Thyroid gland (tissue), 4 donors: ENCODE results near the gene EFNA5.

ENCODE experiments used
- POLR2A ChIP-seq, 2 donors: fragments of 450-650 bp; IDR thresholded peaks; one replicate each; pipeline ENCODE4 v1.6.1; 2017; ENCODE audit warnings: antibody characterized with exemption in 2 of 2, mild to moderate bottlenecking in 2 of 2, moderate library complexity in 1 of 2
- TF ChIP-seq, protein P1 (sequence below), 6 experiments: fragments of 200-600 bp in 3 of 6; fragments of 450-650 bp in 3 of 6; sonication (generic) in 3 of 6; IDR thresholded peaks; one replicate each; pipeline ENCODE4 v1.5.1; 2016 to 2019; ENCODE audit warnings: antibody characterized with exemption in 6 of 6, mild to moderate bottlenecking in 2 of 6, inconsistent platforms in 1 of 6, moderate library complexity in 1 of 6

DNA sequence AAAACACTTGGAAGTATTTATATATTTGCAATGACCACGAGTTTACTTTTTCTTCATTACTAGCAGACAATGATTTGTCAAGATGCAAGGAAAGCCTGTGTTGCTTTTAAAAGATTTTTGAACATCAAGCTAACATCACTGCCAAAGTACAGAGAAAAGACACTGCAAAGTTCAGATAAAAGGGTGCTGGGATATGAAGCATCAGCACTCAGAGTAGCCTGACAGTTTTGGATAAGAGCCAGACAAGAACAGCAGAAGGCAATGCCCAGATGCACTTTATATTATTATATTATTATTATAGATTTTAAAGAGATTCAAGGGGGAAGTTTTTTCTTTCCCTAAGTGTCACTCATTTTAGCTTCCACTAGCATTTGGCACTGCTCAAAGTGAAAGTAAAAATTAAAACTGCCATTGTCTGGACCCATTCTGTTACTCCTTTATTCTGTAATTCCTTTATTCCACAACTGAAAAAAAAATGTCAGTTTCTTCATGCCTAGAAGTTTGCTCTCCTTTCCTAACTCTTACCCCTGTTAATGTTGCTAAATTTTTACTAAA lies 240.6 kb downstream of the EFNA5 start:
- TF ChIP-seq, protein P1, sequence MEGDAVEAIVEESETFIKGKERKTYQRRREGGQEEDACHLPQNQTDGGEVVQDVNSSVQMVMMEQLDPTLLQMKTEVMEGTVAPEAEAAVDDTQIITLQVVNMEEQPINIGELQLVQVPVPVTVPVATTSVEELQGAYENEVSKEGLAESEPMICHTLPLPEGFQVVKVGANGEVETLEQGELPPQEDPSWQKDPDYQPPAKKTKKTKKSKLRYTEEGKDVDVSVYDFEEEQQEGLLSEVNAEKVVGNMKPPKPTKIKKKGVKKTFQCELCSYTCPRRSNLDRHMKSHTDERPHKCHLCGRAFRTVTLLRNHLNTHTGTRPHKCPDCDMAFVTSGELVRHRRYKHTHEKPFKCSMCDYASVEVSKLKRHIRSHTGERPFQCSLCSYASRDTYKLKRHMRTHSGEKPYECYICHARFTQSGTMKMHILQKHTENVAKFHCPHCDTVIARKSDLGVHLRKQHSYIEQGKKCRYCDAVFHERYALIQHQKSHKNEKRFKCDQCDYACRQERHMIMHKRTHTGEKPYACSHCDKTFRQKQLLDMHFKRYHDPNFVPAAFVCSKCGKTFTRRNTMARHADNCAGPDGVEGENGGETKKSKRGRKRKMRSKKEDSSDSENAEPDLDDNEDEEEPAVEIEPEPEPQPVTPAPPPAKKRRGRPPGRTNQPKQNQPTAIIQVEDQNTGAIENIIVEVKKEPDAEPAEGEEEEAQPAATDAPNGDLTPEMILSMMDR (IDR thresholded peaks at IDR 0.05): no peak
- no peak for TF ChIP-seq POLR2A (IDR thresholded peaks at IDR 0.05)
